ENCODE results near the gene INPP5D.

INPP5D gene

GRCh38 chr2:233076749-233077148 is 16.6 kb downstream of the INPP5D start:
- Histone ChIP-seq H3K4me3 (ENCODE audit: low read length) (no peak overlapping the region), H2BK15ac (replicated peaks; ENCODE audit: low read depth) (no peak overlapping the region), H4K8ac (ENCODE audit: low read depth, low read length) (no peak overlapping the region), H3K79me1 (ENCODE audit: low read length) (no peaks in the 10 kb centered on the region), H3K23ac (ENCODE audit: low read length) (no peak overlapping the region), H2BK5ac (ENCODE audit: low read length) (no peak overlapping the region), H3K27ac (ENCODE audit: low read depth, low read length) (no peak overlapping the region), H2BK120ac (ENCODE audit: low read depth, low read length) (no peak overlapping the region), H3K27me3 (ENCODE audit: insufficient read depth, low read length, poor library complexity) (no peaks in the 10 kb centered on the region), H3K18ac (ENCODE audit: low read length) (no peak overlapping the region), H3K4ac (ENCODE audit: low read depth, low read length) (no peak overlapping the region), H3K56ac (ENCODE audit: low read length) (no peak overlapping the region), H3K36me3 (ENCODE audit: control insufficient read depth, insufficient read depth, low read length) (no peaks in the 10 kb centered on the region), H3K4me1 (ENCODE audit: control insufficient read depth, low read depth, low read length) (peaks cover 2% of the 10 kb centered on the region), H3K9ac (ENCODE audit: low read length) (no peak overlapping the region), H3K79me2 (ENCODE audit: control insufficient read depth, insufficient read depth, low read length) (no peaks in the 10 kb centered on the region), H4K5ac (ENCODE audit: low read length) (no peak overlapping the region), H3K4me2 (ENCODE audit: low read length) (no peak overlapping the region), H2AK5ac (ENCODE audit: low read length) (no peak overlapping the region)
- no CpG with 5 or more reads among the region's 3 CpGs for WGBS (ENCODE audit: extremely low coverage, insufficient coverage, low lambda C conversion rate)
- DNase-seq: no peak

GRCh38 chr2:233079473-233079877 is 19.3 kb downstream of the INPP5D start:
- H3K9ac ChIP-seq (ENCODE audit: low read length): no peak overlapping the region
- no peak for DNase-seq
- H3K23ac ChIP-seq (ENCODE audit: low read length): no peak overlapping the region
- no peaks in the 10 kb centered on the region for H3K79me1 ChIP-seq (ENCODE audit: low read length)
- H2BK15ac ChIP-seq (replicated peaks; ENCODE audit: low read depth): no peak overlapping the region
- H3K56ac ChIP-seq (ENCODE audit: low read length): no peak overlapping the region
- H3K4me2 ChIP-seq (ENCODE audit: low read length): no peak overlapping the region
- no peak overlapping the region for H2AK5ac ChIP-seq (ENCODE audit: low read length)
- no peak overlapping the region for H2BK120ac ChIP-seq (ENCODE audit: low read depth, low read length)
- no peak overlapping the region for H3K18ac ChIP-seq (ENCODE audit: low read length)
- H3K4ac ChIP-seq (ENCODE audit: low read depth, low read length): no peak overlapping the region
- no peaks in the 10 kb centered on the region for H3K79me2 ChIP-seq (ENCODE audit: control insufficient read depth, insufficient read depth, low read length)
- H2BK5ac ChIP-seq (ENCODE audit: low read length): no peak overlapping the region
- H3K27me3 ChIP-seq (ENCODE audit: insufficient read depth, low read length, poor library complexity): no peaks in the 10 kb centered on the region
- WGBS (ENCODE audit: extremely low coverage, insufficient coverage, low lambda C conversion rate): no CpG with 5 or more reads among the region's 10 CpGs
- no peak overlapping the region for H3K4me3 ChIP-seq (ENCODE audit: low read length)
- no peaks in the 10 kb centered on the region for H3K36me3 ChIP-seq (ENCODE audit: control insufficient read depth, insufficient read depth, low read length)
- no peak overlapping the region for H3K27ac ChIP-seq (ENCODE audit: low read depth, low read length)
- peaks cover 2% of the 10 kb centered on the region for H3K4me1 ChIP-seq (ENCODE audit: control insufficient read depth, low read depth, low read length)
- no peak overlapping the region for H4K5ac ChIP-seq (ENCODE audit: low read length)
- H4K8ac ChIP-seq (ENCODE audit: low read depth, low read length): no peak overlapping the region

GRCh38 chr2:233079953-233080835 is 20.1 kb downstream of the INPP5D start:
- WGBS (ENCODE audit: extremely low coverage, insufficient coverage, low lambda C conversion rate): no CpG with 5 or more reads among the region's 20 CpGs

GRCh38 chr2:233080836-233081229 is 20.7 kb downstream of the INPP5D start:
- Histone ChIP-seq H2AK5ac (ENCODE audit: low read length) (no peak overlapping the region), H3K4me1 (ENCODE audit: control insufficient read depth, low read depth, low read length) (peaks cover 2% of the 10 kb centered on the region), H3K27me3 (ENCODE audit: insufficient read depth, low read length, poor library complexity) (no peaks in the 10 kb centered on the region), H4K5ac (ENCODE audit: low read length) (no peak overlapping the region), H3K18ac (ENCODE audit: low read length) (no peak overlapping the region), H3K36me3 (ENCODE audit: control insufficient read depth, insufficient read depth, low read length) (no peaks in the 10 kb centered on the region), H3K79me2 (ENCODE audit: control insufficient read depth, insufficient read depth, low read length) (no peaks in the 10 kb centered on the region), H3K56ac (ENCODE audit: low read length) (no peak overlapping the region), H4K8ac (ENCODE audit: low read depth, low read length) (no peak overlapping the region), H3K79me1 (ENCODE audit: low read length) (no peaks in the 10 kb centered on the region), H2BK5ac (ENCODE audit: low read length) (no peak overlapping the region), H3K4me2 (ENCODE audit: low read length) (no peak overlapping the region), H3K27ac (ENCODE audit: low read depth, low read length) (no peak overlapping the region), H3K9ac (ENCODE audit: low read length) (no peak overlapping the region), H2BK120ac (ENCODE audit: low read depth, low read length) (no peak overlapping the region), H3K4me3 (ENCODE audit: low read length) (no peak overlapping the region), H3K23ac (ENCODE audit: low read length) (no peak overlapping the region), H3K4ac (ENCODE audit: low read depth, low read length) (no peak overlapping the region), H2BK15ac (replicated peaks; ENCODE audit: low read depth) (no peak overlapping the region)
- no CpG with 5 or more reads among the region's 11 CpGs for WGBS (ENCODE audit: extremely low coverage, insufficient coverage, low lambda C conversion rate)
- no peak for DNase-seq

More at GRCh38 chr2:233079953-233080835, 20.1 kb downstream of the INPP5D start:
- no peak overlapping the region for H3K9ac ChIP-seq (ENCODE audit: low read length)
- no peak for DNase-seq
- H2AK5ac ChIP-seq (ENCODE audit: low read length): no peak overlapping the region
- H3K4ac ChIP-seq (ENCODE audit: low read depth, low read length): no peak overlapping the region
- no peaks in the 10 kb centered on the region for H3K36me3 ChIP-seq (ENCODE audit: control insufficient read depth, insufficient read depth, low read length)
- H3K27ac ChIP-seq (ENCODE audit: low read depth, low read length): no peak overlapping the region
- H3K23ac ChIP-seq (ENCODE audit: low read length): no peak overlapping the region
- peaks cover 2% of the 10 kb centered on the region for H3K4me1 ChIP-seq (ENCODE audit: control insufficient read depth, low read depth, low read length)
- H3K4me2 ChIP-seq (ENCODE audit: low read length): no peak overlapping the region
- no peaks in the 10 kb centered on the region for H3K79me2 ChIP-seq (ENCODE audit: control insufficient read depth, insufficient read depth, low read length)
- no peak overlapping the region for H2BK120ac ChIP-seq (ENCODE audit: low read depth, low read length)
- H3K27me3 ChIP-seq (ENCODE audit: insufficient read depth, low read length, poor library complexity): no peaks in the 10 kb centered on the region
- no peak overlapping the region for H4K5ac ChIP-seq (ENCODE audit: low read length)
- H3K56ac ChIP-seq (ENCODE audit: low read length): no peak overlapping the region
- no peaks in the 10 kb centered on the region for H3K79me1 ChIP-seq (ENCODE audit: low read length)
- H2BK15ac ChIP-seq (replicated peaks; ENCODE audit: low read depth): no peak overlapping the region
- no peak overlapping the region for H4K8ac ChIP-seq (ENCODE audit: low read depth, low read length)
- no peak overlapping the region for H2BK5ac ChIP-seq (ENCODE audit: low read length)
- no peak overlapping the region for H3K4me3 ChIP-seq (ENCODE audit: low read length)
- no peak overlapping the region for H3K18ac ChIP-seq (ENCODE audit: low read length)

GRCh38 chr2:233081232-233081730 is 21.1 kb downstream of the INPP5D start:
- H3K27me3 ChIP-seq (ENCODE audit: insufficient read depth, low read length, poor library complexity): no peaks in the 10 kb centered on the region
- no peak overlapping the region for H2BK5ac ChIP-seq (ENCODE audit: low read length)
- DNase-seq: no peak
- no peak overlapping the region for H2AK5ac ChIP-seq (ENCODE audit: low read length)
- H3K27ac ChIP-seq (ENCODE audit: low read depth, low read length): no peak overlapping the region
- H2BK15ac ChIP-seq (replicated peaks; ENCODE audit: low read depth): no peak overlapping the region
- no peak overlapping the region for H3K18ac ChIP-seq (ENCODE audit: low read length)
- H3K36me3 ChIP-seq (ENCODE audit: control insufficient read depth, insufficient read depth, low read length): no peaks in the 10 kb centered on the region
- no peak overlapping the region for H3K4ac ChIP-seq (ENCODE audit: low read depth, low read length)
- H3K4me3 ChIP-seq (ENCODE audit: low read length): no peak overlapping the region
- no peak overlapping the region for H3K56ac ChIP-seq (ENCODE audit: low read length)
- no CpG with 5 or more reads among the region's 9 CpGs for WGBS (ENCODE audit: extremely low coverage, insufficient coverage, low lambda C conversion rate)
- no peak overlapping the region for H3K23ac ChIP-seq (ENCODE audit: low read length)
- no peaks in the 10 kb centered on the region for H3K79me2 ChIP-seq (ENCODE audit: control insufficient read depth, insufficient read depth, low read length)
- H3K4me1 ChIP-seq (ENCODE audit: control insufficient read depth, low read depth, low read length): no peaks in the 10 kb centered on the region
- H4K5ac ChIP-seq (ENCODE audit: low read length): no peak overlapping the region
- H3K9ac ChIP-seq (ENCODE audit: low read length): no peak overlapping the region
- H2BK120ac ChIP-seq (ENCODE audit: low read depth, low read length): no peak overlapping the region
- H3K4me2 ChIP-seq (ENCODE audit: low read length): no peak overlapping the region
- no peak overlapping the region for H4K8ac ChIP-seq (ENCODE audit: low read depth, low read length)
- no peaks in the 10 kb centered on the region for H3K79me1 ChIP-seq (ENCODE audit: low read length)

Data from mesendoderm (in vitro differentiated cells).